Thyroid gland (tissue), 4 donors: Measurements from ENCODE around the gene SYNDIG1L. TPM values are rescaled to one million over a fixed set of nuclear protein-coding genes. Genes with fewer than 3 reads are reported as not detected.
"Not testable (repeated sequence)": the region's sequence is repeated elsewhere in the genome, so short reads cannot be mapped to it uniquely, and the experiment has no call there.

Experiments used
- DNase-seq, 2 donors: peaks; one replicate each; pipeline ENCODE4 v3.0.0-alpha.2; 2019
- H3K27ac ChIP-seq, 3 donors: fragments of 200-600 bp; sonication (generic); 1 replicate in 2 of 3; 2 replicates in 1 of 3; pipeline ENCODE4 v1.5.1; 2016 to 2019; ENCODE audit warnings: mild to moderate bottlenecking in 1 of 3, moderate library complexity in 1 of 3
- H3K27me3 ChIP-seq: fragments of 200-600 bp; sonication (generic); one replicate; pipeline ENCODE4 v1.5.1; 2019
- H3K36me3 ChIP-seq, 2 donors: fragments of 200-600 bp; sonication (generic); one replicate each; pipeline ENCODE4 v1.5.1; 2016 to 2019
- H3K4me1 ChIP-seq, 2 donors: fragments of 200-600 bp; sonication (generic); one replicate each; pipeline ENCODE4 v1.5.1; 2017 to 2019
- H3K4me3 ChIP-seq, 3 donors: fragments of 200-600 bp; sonication (generic); replicated peaks in 1 of 3; 1 replicate in 2 of 3; 2 replicates in 1 of 3; pipeline ENCODE4 v1.5.1; 2016; ENCODE audit warnings: mild to moderate bottlenecking in 1 of 3
- H3K9me3 ChIP-seq: fragments of 200-600 bp; sonication (generic); one replicate; pipeline ENCODE4 v1.5.1; 2017
- POLR2A ChIP-seq, 2 donors: fragments of 450-650 bp; IDR thresholded peaks; one replicate each; pipeline ENCODE4 v1.6.1; 2017; ENCODE audit warnings: antibody characterized with exemption in 2 of 2, mild to moderate bottlenecking in 2 of 2, moderate library complexity in 1 of 2
- WGBS, 2 donors: methylation state at CpG; one replicate each; pipeline ENCODE4 v1.1.5; 2017; 5-methylcytosine and 5-hydroxymethylcytosine counted together
- intact Hi-C: fragments of 100-400 bp; cut with DNase I; formaldehyde crosslinking; loops from one replicate; pipeline ENCODE4 v1.15.1; 2023
- total RNA-seq, 4 donors: library from RNA; depleted of rRNA; stranded (reverse); fragments of >200 nt; gene quantifications; one replicate each; pipeline ENCODE4 v1.2.3, GENCODE V29; 2016
- TF ChIP-seq, protein P1 (sequence below), 6 experiments: fragments of 200-600 bp in 3 of 6; fragments of 450-650 bp in 3 of 6; sonication (generic) in 3 of 6; IDR thresholded peaks; one replicate each; pipeline ENCODE4 v1.5.1; 2016 to 2019; ENCODE audit warnings: antibody characterized with exemption in 6 of 6, mild to moderate bottlenecking in 2 of 6, inconsistent platforms in 1 of 6, moderate library complexity in 1 of 6

The SYNDIG1L gene
- total RNA-seq, 4 donors from 2014 or later: 0.13 to 0.54 TPM; not detected in 2

GRCh38 chr14:74389980-74390379 is 36.0 kb downstream of the SYNDIG1L start:
- Histone ChIP-seq H3K9me3 (no peaks in the 10 kb centered on the region), H3K4me1 (no peaks in the 10 kb centered on the region), H3K27ac (no peak overlapping the region), H3K36me3 (no peaks in the 10 kb centered on the region), H3K4me3 (no peak overlapping the region), H3K27me3 (no peaks in the 10 kb centered on the region)
- intact Hi-C loops: no loop called here
- TF ChIP-seq POLR2A (IDR thresholded peaks at IDR 0.05): no peak
- TF ChIP-seq, protein P1, sequence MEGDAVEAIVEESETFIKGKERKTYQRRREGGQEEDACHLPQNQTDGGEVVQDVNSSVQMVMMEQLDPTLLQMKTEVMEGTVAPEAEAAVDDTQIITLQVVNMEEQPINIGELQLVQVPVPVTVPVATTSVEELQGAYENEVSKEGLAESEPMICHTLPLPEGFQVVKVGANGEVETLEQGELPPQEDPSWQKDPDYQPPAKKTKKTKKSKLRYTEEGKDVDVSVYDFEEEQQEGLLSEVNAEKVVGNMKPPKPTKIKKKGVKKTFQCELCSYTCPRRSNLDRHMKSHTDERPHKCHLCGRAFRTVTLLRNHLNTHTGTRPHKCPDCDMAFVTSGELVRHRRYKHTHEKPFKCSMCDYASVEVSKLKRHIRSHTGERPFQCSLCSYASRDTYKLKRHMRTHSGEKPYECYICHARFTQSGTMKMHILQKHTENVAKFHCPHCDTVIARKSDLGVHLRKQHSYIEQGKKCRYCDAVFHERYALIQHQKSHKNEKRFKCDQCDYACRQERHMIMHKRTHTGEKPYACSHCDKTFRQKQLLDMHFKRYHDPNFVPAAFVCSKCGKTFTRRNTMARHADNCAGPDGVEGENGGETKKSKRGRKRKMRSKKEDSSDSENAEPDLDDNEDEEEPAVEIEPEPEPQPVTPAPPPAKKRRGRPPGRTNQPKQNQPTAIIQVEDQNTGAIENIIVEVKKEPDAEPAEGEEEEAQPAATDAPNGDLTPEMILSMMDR (IDR thresholded peaks at IDR 0.05): no peak
- 85 to 86% methylated on average over 6 to 7 of the region's 7 CpGs for WGBS, 2 donors
- DNase-seq: no peak

DNA sequence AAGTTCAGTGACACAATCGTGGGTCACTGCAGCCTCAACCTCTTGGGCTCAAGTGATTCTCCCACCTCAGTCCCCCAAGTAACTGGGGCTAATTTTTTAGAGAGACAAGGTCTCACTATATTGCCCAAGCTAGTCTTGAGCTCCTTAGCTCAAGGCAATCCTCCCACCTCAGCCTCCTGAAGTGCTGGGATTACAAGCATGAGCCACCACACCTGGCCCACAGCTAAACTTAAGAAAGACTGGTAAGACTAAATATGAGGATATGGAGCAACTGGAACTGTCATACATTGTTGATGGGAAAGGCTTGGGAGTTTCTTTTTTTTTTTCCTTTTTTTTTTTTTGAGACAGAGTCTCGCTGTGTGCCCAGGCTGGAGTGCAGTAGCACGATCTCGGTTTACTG is 43.8 kb downstream of the SYNDIG1L start:
- Histone ChIP-seq H3K4me3 (no peak overlapping the region), H3K9me3 (no peaks in the 10 kb centered on the region), H3K4me1 (no peaks in the 10 kb centered on the region), H3K27me3 (no peaks in the 10 kb centered on the region), H3K27ac (no peak overlapping the region), H3K36me3 (no peaks in the 10 kb centered on the region)
- no peak for DNase-seq
- TF ChIP-seq, protein P1 (IDR thresholded peaks at IDR 0.05): no peak
- TF ChIP-seq POLR2A (IDR thresholded peaks at IDR 0.05): no peak
- 94 to 98% methylated on average over 4 of the region's 4 CpGs for WGBS, 2 donors
- intact Hi-C loops: no loop called here

DNA sequence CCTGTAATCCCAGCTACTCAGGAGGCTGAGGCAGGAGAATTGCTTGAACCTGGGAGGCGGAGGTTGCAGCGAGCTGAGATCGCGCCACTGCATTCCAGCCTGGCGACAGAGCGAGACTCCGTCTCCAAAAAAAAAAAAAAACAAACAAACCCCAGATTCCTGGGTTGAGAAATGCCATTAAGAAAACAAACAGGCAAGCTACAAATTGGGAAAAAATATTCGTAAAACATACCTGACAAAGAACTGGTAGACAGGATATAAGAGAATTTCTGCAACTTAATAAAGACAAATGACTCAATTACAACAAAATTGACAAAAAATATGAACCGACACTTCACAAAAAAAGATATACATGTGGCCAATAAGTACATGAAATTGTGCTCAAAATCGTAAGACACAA is 44.4 kb downstream of the SYNDIG1L start:
- WGBS, 2 donors: 72 to 78% methylated on average over 10 of the region's 10 CpGs
- intact Hi-C loops, H3K4me3 ChIP-seq, DNase-seq, H3K27ac ChIP-seq, H3K4me1 ChIP-seq, H3K9me3 ChIP-seq, H3K36me3 ChIP-seq, H3K27me3 ChIP-seq: not testable (repeated sequence)

GRCh38 chr14:74380845-74381244 is 45.2 kb downstream of the SYNDIG1L start:
- TF ChIP-seq, protein P1 (IDR thresholded peaks at IDR 0.05): no peak
- TF ChIP-seq POLR2A (IDR thresholded peaks at IDR 0.05): no peak
- no peaks in the 10 kb centered on the region for H3K27me3 ChIP-seq
- H3K4me1 ChIP-seq: no peaks in the 10 kb centered on the region
- H3K4me3 ChIP-seq: no peak overlapping the region
- no peak for DNase-seq
- no peak overlapping the region for H3K27ac ChIP-seq
- intact Hi-C loops: no loop called here
- no peaks in the 10 kb centered on the region for H3K9me3 ChIP-seq
- no peaks in the 10 kb centered on the region for H3K36me3 ChIP-seq
- 83 to 85% methylated on average over 13 of the region's 13 CpGs for WGBS, 2 donors

DNA sequence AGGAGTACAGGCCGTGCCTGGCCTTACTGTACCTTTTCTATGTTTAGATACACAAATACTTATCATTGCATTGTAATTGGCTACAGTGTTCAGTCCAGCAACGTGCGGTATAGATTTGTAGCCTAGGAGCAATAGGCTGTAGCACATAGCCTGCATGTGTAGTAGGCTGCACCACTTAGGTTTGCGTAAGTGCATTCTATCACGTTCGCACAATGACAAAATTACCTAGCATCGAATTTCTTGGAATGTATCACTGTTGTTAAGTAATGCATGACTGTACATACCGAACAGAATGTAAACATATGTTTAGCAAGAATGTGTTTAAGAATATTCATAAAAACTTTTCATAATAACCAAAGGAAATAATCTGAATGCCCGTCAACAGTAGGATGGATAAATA is 45.8 kb downstream of the SYNDIG1L start:
- intact Hi-C loops: no loop called here
- Histone ChIP-seq H3K4me1 (no peaks in the 10 kb centered on the region), H3K9me3 (no peaks in the 10 kb centered on the region), H3K27ac (no peak overlapping the region), H3K36me3 (no peaks in the 10 kb centered on the region), H3K27me3 (no peaks in the 10 kb centered on the region), H3K4me3 (no peak overlapping the region)
- no peak for DNase-seq
- WGBS, 2 donors: 84 to 87% methylated on average over 9 of the region's 9 CpGs
- TF ChIP-seq, protein P1 (IDR thresholded peaks at IDR 0.05): no peak
- no peak for TF ChIP-seq POLR2A (IDR thresholded peaks at IDR 0.05)
